SK-MEL-5 (cell line): Measurements from ENCODE around the gene CCND1. TPM values are rescaled to one million over a fixed set of nuclear protein-coding genes. Genes with fewer than 3 reads are reported as not detected.
"Not testable (repeated sequence)": the region's sequence is repeated elsewhere in the genome, so short reads cannot be mapped to it uniquely, and the experiment has no call there.

ENCODE experiments used
- DNase-seq: peaks from one replicate; pipeline ENCODE4 v3.0.0-alpha.2; 2016; ENCODE audit warnings: low read depth, low spot score
- in situ Hi-C: cut with HindIII; loops from 2 replicates; pipeline ENCODE4 v1.10.0; 2016; ENCODE audit warnings: low sequenced_read_pairs, high pct_unique_total_duplicates, low pct_unique_long_range_greater_than_20kb
- total RNA-seq: library from RNA; depleted of rRNA; stranded (reverse); fragments of >200 nt; shearing (Covaris generic); gene quantifications from 2 replicates; pipeline ENCODE4 v1.2.3, GENCODE V29; 2014

CCND1 gene
- total RNA-seq, 1 experiment from 2014 or later = 111 TPM

DNA sequence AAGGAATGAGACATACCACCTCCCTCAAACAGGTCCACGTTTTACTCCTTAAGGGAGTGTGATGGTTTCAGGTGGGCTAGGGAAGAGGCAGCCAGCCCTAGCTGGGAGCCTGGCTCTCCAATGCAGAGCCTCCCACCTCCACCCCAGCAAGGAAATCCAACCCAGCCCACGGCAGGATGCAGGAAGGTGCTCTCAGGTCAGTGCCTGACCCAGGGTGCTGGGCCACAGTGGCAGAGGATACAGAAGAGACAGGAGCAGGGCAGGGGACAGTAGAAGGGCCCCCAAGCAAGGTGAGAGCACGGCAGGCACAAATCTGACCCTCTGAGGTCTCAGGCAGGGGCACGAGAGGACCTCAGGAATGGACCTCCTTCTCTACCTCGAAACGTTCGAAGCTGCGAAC lies 26.9 kb upstream of the CCND1 start:
- DNase-seq = no peak
- in situ Hi-C loops = no loop called here

DNA sequence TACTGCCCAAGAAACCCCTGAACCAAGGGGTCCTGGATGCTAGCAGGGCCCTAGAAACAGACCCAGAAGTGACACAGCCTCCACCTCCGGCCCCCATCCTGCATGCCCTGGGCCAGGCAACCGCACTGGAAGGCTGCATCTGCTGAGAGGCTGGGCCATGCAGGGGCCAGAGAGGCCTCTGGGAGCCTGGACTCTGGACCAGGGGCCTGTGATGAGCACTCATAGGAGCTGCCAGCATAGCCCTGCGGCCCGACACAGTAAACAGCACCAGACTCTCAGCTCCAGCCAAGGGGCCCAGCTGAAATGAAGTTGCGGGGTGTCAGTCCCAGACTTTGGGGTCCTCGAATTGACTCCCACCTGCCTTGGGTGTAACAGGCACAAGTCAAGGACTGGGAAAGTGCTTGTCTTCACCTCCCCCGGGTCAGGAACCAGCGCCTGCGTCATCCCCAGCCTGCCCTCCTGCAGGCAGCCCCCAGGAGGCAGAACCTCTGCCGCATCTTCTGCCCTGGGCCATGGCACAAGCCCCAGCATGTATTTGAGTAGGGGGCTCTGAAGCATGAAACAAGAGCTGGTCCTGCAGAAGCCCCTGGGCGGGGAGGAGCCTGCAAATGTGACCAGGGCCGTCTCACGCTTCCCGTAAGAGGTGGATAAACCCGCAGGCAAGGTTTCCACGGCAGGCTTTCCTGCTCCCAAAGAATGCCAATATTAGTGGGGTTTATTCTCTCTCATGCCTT lies 25.2 kb upstream of the CCND1 start:
- DNase-seq = no peak
- in situ Hi-C loops = no loop called here

- no peak for DNase-seq
- in situ Hi-C loops = no loop called here
Observed at GRCh38 chr11:69617220-69617619, 23.7 kb upstream of the CCND1 start.

- in situ Hi-C loops = no loop called here
- DNase-seq = no peak
Observed at GRCh38 chr11:69617682-69618081, 23.3 kb upstream of the CCND1 start.

- no peak for DNase-seq
- in situ Hi-C loops = no loop called here
Observed at GRCh38 chr11:69618237-69618636, 22.7 kb upstream of the CCND1 start.

DNA sequence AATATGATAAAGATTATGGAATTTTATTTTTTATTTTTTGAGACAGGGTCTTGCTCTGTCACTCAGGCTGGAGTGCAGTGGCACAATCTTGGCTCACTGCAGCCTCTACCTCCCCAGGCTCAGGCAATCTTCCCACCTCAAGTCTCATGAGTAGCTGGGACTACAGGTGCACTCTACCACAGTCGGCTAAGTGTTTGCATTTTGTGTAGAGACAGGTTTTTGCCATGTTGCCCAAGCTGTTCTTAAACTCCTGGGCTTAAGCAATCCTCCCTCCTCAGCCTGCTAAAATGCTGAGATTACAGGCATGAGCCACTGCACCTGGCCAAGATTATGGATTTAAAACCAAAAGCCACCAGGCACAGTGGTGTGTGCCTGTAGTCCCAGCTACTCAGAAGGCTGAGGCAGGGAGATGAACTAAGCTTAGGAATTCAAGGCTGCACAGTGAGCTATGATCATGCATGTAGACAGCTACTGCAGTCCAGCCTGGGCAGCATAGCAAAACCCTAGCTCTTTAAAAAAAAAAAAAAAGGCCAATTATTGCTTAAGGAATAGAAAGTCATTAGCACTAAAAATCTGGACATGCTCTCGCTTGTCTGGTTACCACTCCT lies 20.2 kb upstream of the CCND1 start:
- in situ Hi-C loops = no loop called here
- no peak for DNase-seq

DNA sequence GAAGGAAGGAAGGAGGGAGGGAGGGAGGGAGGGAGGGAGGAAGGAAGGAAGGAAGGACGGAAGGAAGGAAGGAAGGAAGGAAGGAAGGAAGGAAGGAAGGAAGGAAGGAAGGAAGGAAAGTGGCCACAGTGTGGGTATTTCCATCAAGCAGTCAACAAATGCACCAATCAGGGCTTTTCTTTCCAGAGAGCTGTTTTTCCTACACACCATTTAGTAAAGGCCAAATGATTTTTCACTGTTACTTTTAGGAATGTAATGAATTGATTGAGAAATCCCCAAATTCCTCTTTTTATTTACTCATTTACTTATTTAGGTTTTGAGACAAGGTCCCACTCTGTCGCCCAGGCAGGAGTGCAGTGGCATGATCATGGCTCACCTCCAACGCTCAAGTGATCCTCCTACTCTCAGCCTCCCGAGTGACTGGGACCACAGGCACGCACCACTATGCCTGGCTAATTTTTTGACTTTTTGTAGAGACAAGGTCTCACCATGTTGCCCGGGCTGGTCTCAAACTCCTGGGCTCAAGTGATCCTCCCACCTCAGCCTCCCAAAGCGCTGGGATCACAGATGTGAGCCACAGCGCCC lies 18.8 kb upstream of the CCND1 start:
- in situ Hi-C loops = not testable (repeated sequence)

DNA sequence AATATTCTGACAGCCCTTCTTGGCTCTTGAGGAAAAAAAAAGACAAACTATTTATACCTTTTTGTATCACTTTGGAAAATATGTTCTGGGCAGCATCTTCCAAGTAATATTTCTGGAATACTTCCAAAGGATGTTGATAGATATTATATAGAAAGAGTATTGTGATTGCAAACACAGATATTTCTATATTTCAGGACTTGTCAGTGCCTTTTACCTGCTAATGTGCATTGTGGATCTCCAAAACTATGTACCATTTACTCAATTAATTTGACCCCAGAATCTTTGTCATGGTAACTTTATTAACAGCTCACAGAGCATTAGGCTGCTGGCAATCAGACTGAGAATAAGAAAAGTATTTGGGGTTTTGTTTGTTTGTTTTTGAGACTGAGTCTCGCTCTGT lies 16.7 kb upstream of the CCND1 start:
- no peak for DNase-seq
- in situ Hi-C loops = no loop called here

More for the DNA sequence above, 18.8 kb upstream of the CCND1 start:
- not testable (repeated sequence) for DNase-seq

- no peak for DNase-seq
- in situ Hi-C loops = no loop called here
Observed at GRCh38 chr11:69625476-69625875, 15.5 kb upstream of the CCND1 start.

DNA sequence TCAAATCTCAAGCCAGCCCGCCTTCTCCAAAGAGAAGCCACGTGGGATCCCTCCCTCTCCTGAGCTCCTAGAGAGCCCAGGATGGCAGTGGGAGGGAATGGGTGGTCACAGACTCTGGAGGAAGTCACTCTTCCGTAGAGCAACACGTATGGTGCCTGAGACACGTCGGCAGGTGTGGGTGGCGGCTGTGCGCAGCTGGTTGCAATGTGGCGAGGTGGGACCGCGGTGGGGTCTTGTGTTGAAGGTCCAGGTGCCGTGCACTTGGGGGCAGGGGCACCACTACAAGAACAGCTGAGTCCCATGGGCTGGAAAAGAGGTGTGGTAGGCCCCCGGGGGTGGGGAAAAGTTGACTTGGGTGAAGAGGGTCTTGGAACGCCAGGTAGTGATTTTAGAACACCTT lies 13.4 kb upstream of the CCND1 start:
- DNase-seq = no peak
- in situ Hi-C loops = no loop called here

DNA sequence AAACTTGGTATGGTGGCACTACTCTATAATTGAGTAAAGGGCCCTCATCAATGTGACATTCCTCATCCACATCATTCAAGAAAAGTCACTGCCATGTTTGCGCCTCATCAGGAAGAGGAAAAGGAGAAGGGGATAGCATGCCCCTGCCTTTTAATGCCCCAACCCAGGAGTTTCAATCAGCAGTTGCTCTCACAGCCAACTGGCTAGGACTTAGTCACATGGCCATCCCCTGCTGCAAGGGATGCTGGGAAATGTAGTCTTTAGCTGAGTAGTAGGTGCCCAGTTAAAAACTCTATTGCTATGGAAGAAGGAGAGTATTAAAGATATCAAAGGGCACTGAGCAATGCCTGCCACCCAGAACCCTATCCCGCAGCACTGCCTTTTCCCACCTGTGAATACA lies 10.9 kb upstream of the CCND1 start:
- peak; percentile 71 for DNase-seq

GRCh38 chr11:69630424-69630823 lies 10.5 kb upstream of the CCND1 start:
- in situ Hi-C loops = no loop called here
- no peak for DNase-seq

More for the DNA sequence above, 10.9 kb upstream of the CCND1 start:
- in situ Hi-C loops = no loop called here

GRCh38 chr11:69632900-69633299 lies 8.1 kb upstream of the CCND1 start:
- no peak for DNase-seq
- in situ Hi-C loops = no loop called here

- in situ Hi-C loops = no loop called here
- no peak for DNase-seq
Observed at GRCh38 chr11:69634069-69634468, 6.9 kb upstream of the CCND1 start.

DNA sequence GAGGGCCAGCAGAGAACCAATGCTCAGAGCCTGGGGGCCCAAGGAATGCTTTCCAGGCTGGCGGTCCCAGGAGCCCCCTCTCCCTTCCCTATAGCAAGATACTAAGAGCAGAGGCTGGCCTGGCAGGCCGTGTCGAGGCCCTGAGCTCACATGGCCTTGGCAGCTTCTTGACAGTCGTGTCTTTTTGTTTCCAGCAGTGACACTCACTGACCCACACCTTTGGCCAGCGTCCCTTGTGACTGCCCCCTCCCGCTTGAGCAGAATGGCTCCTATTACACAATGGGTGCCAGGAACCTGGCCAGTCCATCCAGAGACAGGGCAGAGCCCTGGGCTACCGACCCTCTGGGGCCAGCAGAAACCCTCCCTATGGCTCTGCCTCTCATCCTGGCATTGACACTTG lies 6.4 kb upstream of the CCND1 start:
- in situ Hi-C loops = no loop called here
- DNase-seq = no peak

DNA sequence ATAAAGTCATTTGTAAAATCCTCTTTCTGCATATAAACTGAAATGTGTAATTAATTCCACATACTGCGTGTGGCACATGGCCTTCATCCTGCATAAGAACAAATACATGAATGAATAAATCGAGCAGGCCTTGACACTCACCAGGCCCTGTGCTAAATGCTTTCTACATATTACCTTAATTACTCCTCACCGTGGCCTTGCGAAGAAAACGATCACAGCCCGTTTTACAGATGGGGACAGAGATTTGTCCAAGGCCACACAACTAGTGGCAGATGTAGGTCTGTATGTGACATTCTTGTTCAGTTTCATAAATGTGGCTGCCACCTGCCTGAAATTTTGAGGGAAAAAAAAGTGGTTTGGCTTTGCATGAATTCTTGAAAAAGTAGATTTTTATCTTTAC lies 5.8 kb upstream of the CCND1 start:
- in situ Hi-C loops = no loop called here
- no peak for DNase-seq

- DNase-seq = peak; percentile 35
- in situ Hi-C loops = no loop called here
Observed at GRCh38 chr11:69635804-69636511, 5.0 kb upstream of the CCND1 start.

GRCh38 chr11:69636512-69637197 lies 4.3 kb upstream of the CCND1 start:
- peak; percentile 91 for DNase-seq
- in situ Hi-C loops = no loop called here
